HG03565 (cell line): Measurements from ENCODE around the gene RFC5.
"Not testable (repeated sequence)": the region's sequence is repeated elsewhere in the genome, so short reads cannot be mapped to it uniquely, and the experiment has no call there.

Experiments used
- ATAC-seq: cut with Tn5 transposase; IDR thresholded peaks from one replicate; pipeline ENCODE4 v1.9.1; 2021; ENCODE audit warnings: mild to moderate bottlenecking, moderate library complexity; ENCODE audit not compliant: unreplicated experiment

RFC5 gene

GRCh38 chr12:118016424-118017264, at the start of gene RFC5:
RFC5 (plus strand) TSS chr12:118016703; CDS start chr12:118016828, 125 bp downstream.
- peak; percentile 98 for ATAC-seq

GRCh38 chr12:117967043-117967442, 49.5 kb upstream of the RFC5 start:
- ATAC-seq: no peak

- ATAC-seq: no peak
Measured at GRCh38 chr12:117967512-117967911, 49.0 kb upstream of the RFC5 start.

- ATAC-seq: no peak
Measured at GRCh38 chr12:117968151-117968789, 48.2 kb upstream of the RFC5 start.

GRCh38 chr12:117968826-117969659, 47.5 kb upstream of the RFC5 start, which contains the start of gene KSR2:
KSR2 (minus strand) TSS chr12:117968990; CDS start chr12:117968255, 735 bp downstream.
- ATAC-seq: peak; percentile 51

- no peak for ATAC-seq
Measured at GRCh38 chr12:117970334-117970733, 46.2 kb upstream of the RFC5 start.

- no peak for ATAC-seq
Measured at GRCh38 chr12:117972301-117972700, 44.2 kb upstream of the RFC5 start.

- ATAC-seq: no peak
Measured at GRCh38 chr12:117975006-117975405, 41.5 kb upstream of the RFC5 start.

GRCh38 chr12:117977373-117977772, 39.1 kb upstream of the RFC5 start:
- no peak for ATAC-seq

GRCh38 chr12:117980616-117981015, 35.9 kb upstream of the RFC5 start:
- ATAC-seq: no peak

GRCh38 chr12:117981267-117981666, 35.2 kb upstream of the RFC5 start:
- no peak for ATAC-seq

- no peak for ATAC-seq
Measured at GRCh38 chr12:117985182-117985581, 31.3 kb upstream of the RFC5 start.

GRCh38 chr12:117986705-117987469, 29.6 kb upstream of the RFC5 start:
- ATAC-seq: no peak

GRCh38 chr12:117994551-117995438, 21.7 kb upstream of the RFC5 start:
- ATAC-seq: no peak

GRCh38 chr12:117998719-117999118, 17.8 kb upstream of the RFC5 start:
- ATAC-seq: no peak

GRCh38 chr12:117999806-118000205, 16.7 kb upstream of the RFC5 start:
- not testable (repeated sequence) for ATAC-seq

- no peak for ATAC-seq
Measured at GRCh38 chr12:118010903-118011302, 5.6 kb upstream of the RFC5 start.

- ATAC-seq: no peak
Measured at GRCh38 chr12:118011377-118011776, 5.1 kb upstream of the RFC5 start.

GRCh38 chr12:118011961-118012360, 4.5 kb upstream of the RFC5 start:
- no peak for ATAC-seq

- no peak for ATAC-seq
Measured at GRCh38 chr12:118013283-118013682, 3.2 kb upstream of the RFC5 start.
